ENCODE results near the gene CBLC. TPM values are rescaled to one million over a fixed set of nuclear protein-coding genes. Genes with fewer than 3 reads are reported as not detected.
A peak's percentile ranks its signal among the peaks of the same experiment; 100 is the strongest.

CBLC gene
- total RNA-seq, 4 donors from 2014 or later: 84.2 to 197 (median 132) TPM

GRCh38 chr19:44845286-44845611 lies 67.6 kb downstream of the CBLC start:
- H3K36me3 ChIP-seq: no peaks in the 10 kb centered on the region
- peaks cover 0 to 5% (median 0%) of the 10 kb centered on the region in 4 donors for H3K9me3 ChIP-seq
- DNase-seq: no peak
- no peaks in the 10 kb centered on the region for H3K27me3 ChIP-seq
- peak overlapping the region; percentile 56 to 97 (median 80) for H3K27ac ChIP-seq
- H3K4me1 ChIP-seq: peaks cover 0 to 38% (median 12%) of the 10 kb centered on the region in 4 donors
- peak overlapping the region in 3 of 4 donors; percentile 58 to 95 (median 88) for H3K4me3 ChIP-seq
- no peak for TF ChIP-seq POLR2A (IDR thresholded peaks at IDR 0.05)
- TF ChIP-seq CTCF (IDR thresholded peaks at IDR 0.05): no peak

GRCh38 chr19:44845612-44846454 lies 68.1 kb downstream of the CBLC start, which contains the start of gene NECTIN2:
Gene NECTIN2 (plus strand): TSS chr19:44846297. CDS start chr19:44846526, 229 bp downstream.
- Histone ChIP-seq H3K36me3 (no peaks in the 10 kb centered on the region), H3K27ac (peak within 1 kb of the TSS; percentile 75 to 97 (median 96)), H3K4me1 (peaks cover 0 to 38% (median 12%) of the 10 kb centered on the region in 4 donors), H3K9me3 (peaks cover 0 to 5% (median 0%) of the 10 kb centered on the region in 4 donors), H3K27me3 (no peaks in the 10 kb centered on the region), H3K4me3 (peak within 1 kb of the TSS; percentile 58 to 95 (median 82))
- peak; percentile 10 to 89 (median 74) for TF ChIP-seq CTCF (IDR thresholded peaks at IDR 0.05)
- peak; percentile 88 to 95 for TF ChIP-seq POLR2A (IDR thresholded peaks at IDR 0.05)
- peak; percentile 85 to 100 (median 99) for DNase-seq

GRCh38 chr19:44846455-44847143 lies 68.9 kb downstream of the CBLC start:
- Histone ChIP-seq H3K4me1 (peaks cover 0 to 38% (median 12%) of the 10 kb centered on the region in 4 donors), H3K27me3 (no peaks in the 10 kb centered on the region), H3K9me3 (peaks cover 0 to 5% (median 0%) of the 10 kb centered on the region in 4 donors), H3K36me3 (no peaks in the 10 kb centered on the region), H3K4me3 (peak overlapping the region; percentile 58 to 95 (median 82)), H3K27ac (peak overlapping the region; percentile 75 to 97 (median 96))
- TF ChIP-seq POLR2A (IDR thresholded peaks at IDR 0.05) (no peak), CTCF (IDR thresholded peaks at IDR 0.05) (no peak)
- peak in 1 of 3 donors; percentile 52 for DNase-seq

GRCh38 chr19:44847144-44848035 lies 69.7 kb downstream of the CBLC start:
- Histone ChIP-seq H3K36me3 (no peaks in the 10 kb centered on the region), H3K27me3 (no peaks in the 10 kb centered on the region), H3K9me3 (peaks cover 0 to 5% (median 0%) of the 10 kb centered on the region in 4 donors), H3K4me3 (peak overlapping the region; percentile 58 to 95 (median 82)), H3K4me1 (peaks cover 0 to 38% (median 12%) of the 10 kb centered on the region in 4 donors), H3K27ac (peak overlapping the region; percentile 75 to 97 (median 96))
- TF ChIP-seq CTCF (IDR thresholded peaks at IDR 0.05) (no peak), POLR2A (IDR thresholded peaks at IDR 0.05) (peak; percentile 84 to 88)
- peak in 2 of 3 donors; percentile 85 to 89 for DNase-seq
